HCT116 (cell line): ENCODE results near the gene BORCS5.

Experiments
- EZH2phosphoT487 ChIP-seq: fragments of 200-600 bp; IDR thresholded peaks from 2 replicates; pipeline ENCODE4 v1.6.1; 2018; ENCODE audit warnings: antibody characterized with exemption, borderline replicate concordance
- POLR2A ChIP-seq: IDR thresholded peaks from 2 replicates; pipeline ENCODE4 v1.7.0; 2011; ENCODE audit warnings: borderline replicate concordance; ENCODE audit not compliant: insufficient read depth, insufficient read length; ENCODE audit errors: extremely low read depth
- POLR2AphosphoS5 ChIP-seq: IDR thresholded peaks from 2 replicates; pipeline ENCODE4 v1.6.1; 2011; ENCODE audit warnings: mild to moderate bottlenecking, low read depth, low read length, moderate library complexity
- TF ChIP-seq, protein P1 (sequence below): IDR thresholded peaks from 2 replicates; pipeline ENCODE4 v1.6.1; 2012; ENCODE audit warnings: low read depth
- TF ChIP-seq, protein P2 (sequence below), 3 experiments: fragments of 200-600 bp in 1 of 3; sonication (generic) in 1 of 3; IDR thresholded peaks in 2 of 3; conservative IDR thresholded peaks in 1 of 3; 2 replicates each; pipeline ENCODE4 v1.5.1; 2012 to 2017; ENCODE audit warnings: low read depth in 2 of 3, low read length in 2 of 3, antibody characterized with exemption in 1 of 3, borderline replicate concordance in 1 of 3, control low read depth in 1 of 3, mild to moderate bottlenecking in 1 of 3, mixed read lengths in 1 of 3, mixed run types in 1 of 3, moderate library complexity in 1 of 3; ENCODE audit not compliant: insufficient read depth in 1 of 3

DNA sequence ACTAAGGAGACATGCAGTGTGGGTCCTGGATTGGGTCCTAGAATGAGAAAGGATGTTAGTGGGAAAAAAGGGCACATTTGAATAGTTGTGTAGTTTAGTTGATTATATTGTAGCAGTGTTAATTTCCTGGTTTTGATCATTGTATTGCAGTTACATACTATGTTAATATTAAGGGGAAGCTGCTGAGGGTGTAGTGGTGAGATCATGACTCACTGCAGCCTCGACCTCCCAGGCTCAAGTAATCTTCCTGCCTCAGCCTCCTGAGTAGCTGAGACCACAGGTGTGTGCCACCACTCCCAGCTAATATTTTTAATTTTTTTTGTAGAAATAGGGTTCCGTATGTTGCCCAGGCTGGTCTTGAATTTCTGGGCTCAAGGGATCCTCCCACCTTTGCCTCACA, 21.7 kb downstream of the BORCS5 start:
- TF ChIP-seq, protein P1, sequence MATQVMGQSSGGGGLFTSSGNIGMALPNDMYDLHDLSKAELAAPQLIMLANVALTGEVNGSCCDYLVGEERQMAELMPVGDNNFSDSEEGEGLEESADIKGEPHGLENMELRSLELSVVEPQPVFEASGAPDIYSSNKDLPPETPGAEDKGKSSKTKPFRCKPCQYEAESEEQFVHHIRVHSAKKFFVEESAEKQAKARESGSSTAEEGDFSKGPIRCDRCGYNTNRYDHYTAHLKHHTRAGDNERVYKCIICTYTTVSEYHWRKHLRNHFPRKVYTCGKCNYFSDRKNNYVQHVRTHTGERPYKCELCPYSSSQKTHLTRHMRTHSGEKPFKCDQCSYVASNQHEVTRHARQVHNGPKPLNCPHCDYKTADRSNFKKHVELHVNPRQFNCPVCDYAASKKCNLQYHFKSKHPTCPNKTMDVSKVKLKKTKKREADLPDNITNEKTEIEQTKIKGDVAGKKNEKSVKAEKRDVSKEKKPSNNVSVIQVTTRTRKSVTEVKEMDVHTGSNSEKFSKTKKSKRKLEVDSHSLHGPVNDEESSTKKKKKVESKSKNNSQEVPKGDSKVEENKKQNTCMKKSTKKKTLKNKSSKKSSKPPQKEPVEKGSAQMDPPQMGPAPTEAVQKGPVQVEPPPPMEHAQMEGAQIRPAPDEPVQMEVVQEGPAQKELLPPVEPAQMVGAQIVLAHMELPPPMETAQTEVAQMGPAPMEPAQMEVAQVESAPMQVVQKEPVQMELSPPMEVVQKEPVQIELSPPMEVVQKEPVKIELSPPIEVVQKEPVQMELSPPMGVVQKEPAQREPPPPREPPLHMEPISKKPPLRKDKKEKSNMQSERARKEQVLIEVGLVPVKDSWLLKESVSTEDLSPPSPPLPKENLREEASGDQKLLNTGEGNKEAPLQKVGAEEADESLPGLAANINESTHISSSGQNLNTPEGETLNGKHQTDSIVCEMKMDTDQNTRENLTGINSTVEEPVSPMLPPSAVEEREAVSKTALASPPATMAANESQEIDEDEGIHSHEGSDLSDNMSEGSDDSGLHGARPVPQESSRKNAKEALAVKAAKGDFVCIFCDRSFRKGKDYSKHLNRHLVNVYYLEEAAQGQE = no peak
- TF ChIP-seq EZH2phosphoT487 (no peak), POLR2AphosphoS5 (no peak), POLR2A (no peak)
- TF ChIP-seq, protein P2, sequence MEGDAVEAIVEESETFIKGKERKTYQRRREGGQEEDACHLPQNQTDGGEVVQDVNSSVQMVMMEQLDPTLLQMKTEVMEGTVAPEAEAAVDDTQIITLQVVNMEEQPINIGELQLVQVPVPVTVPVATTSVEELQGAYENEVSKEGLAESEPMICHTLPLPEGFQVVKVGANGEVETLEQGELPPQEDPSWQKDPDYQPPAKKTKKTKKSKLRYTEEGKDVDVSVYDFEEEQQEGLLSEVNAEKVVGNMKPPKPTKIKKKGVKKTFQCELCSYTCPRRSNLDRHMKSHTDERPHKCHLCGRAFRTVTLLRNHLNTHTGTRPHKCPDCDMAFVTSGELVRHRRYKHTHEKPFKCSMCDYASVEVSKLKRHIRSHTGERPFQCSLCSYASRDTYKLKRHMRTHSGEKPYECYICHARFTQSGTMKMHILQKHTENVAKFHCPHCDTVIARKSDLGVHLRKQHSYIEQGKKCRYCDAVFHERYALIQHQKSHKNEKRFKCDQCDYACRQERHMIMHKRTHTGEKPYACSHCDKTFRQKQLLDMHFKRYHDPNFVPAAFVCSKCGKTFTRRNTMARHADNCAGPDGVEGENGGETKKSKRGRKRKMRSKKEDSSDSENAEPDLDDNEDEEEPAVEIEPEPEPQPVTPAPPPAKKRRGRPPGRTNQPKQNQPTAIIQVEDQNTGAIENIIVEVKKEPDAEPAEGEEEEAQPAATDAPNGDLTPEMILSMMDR (IDR thresholded peaks at IDR 0.05 in 2 of 3, conservative IDR thresholded peaks at IDR 0.05 in 1 of 3; ENCODE audit: borderline replicate concordance in 1 of 3, insufficient read depth in 1 of 3, low read depth in 2 of 3, low read length in 2 of 3) = no peak
